PC-3 (cell line): ENCODE results near the gene SLC6A9.

Experiments used
- EZH2 ChIP-seq: fragments of 300-600 bp; sonication (generic); IDR thresholded peaks from one replicate; pipeline ENCODE4 v1.6.1; 2017; ENCODE audit warnings: antibody characterized with exemption, mild to moderate bottlenecking, low read length; ENCODE audit not compliant: unreplicated experiment
- TF ChIP-seq, protein P1 (sequence below): fragments of 300-600 bp; sonication (generic); conservative IDR thresholded peaks from 2 replicates; pipeline ENCODE4 v1.5.1; 2017; ENCODE audit warnings: antibody characterized with exemption, low read depth, mild to moderate bottlenecking, low read length

DNA sequence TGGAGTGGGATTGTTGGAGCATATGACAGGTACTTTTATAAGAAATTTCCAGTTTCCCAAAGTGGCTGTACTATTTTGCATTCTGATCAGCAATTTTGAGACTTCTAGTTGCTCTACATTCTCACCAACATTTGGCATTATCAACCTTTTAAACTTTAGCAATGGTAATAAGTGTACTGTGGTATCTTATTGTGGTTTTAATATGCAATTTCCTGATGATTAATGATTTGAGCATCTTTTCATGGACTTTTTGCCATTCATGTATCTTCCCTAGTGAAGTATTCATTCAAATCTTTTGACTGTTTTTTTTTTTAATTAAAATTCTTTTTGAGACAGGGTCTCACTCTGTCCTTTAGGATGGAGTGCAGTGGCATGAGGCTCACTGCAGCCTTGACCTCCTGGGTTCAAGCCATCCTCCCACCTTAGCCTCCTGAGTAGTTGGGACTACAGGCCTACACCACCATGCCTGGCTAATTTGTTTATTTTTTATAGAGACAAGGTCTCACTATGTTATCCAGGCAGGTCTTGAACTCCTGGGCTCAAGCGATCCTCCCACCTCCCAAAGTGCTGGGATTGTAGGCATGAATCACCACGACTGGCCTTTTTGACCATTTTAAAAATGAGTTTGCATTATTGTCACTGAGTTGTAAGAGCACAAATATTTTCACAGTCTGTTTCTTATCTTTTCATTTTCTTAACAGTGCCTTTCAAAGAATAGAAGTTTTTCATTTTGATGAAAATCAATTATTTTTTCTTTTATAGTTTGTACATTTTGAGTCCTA lies 7.8 kb upstream of the SLC6A9 start:
- TF ChIP-seq, protein P1, sequence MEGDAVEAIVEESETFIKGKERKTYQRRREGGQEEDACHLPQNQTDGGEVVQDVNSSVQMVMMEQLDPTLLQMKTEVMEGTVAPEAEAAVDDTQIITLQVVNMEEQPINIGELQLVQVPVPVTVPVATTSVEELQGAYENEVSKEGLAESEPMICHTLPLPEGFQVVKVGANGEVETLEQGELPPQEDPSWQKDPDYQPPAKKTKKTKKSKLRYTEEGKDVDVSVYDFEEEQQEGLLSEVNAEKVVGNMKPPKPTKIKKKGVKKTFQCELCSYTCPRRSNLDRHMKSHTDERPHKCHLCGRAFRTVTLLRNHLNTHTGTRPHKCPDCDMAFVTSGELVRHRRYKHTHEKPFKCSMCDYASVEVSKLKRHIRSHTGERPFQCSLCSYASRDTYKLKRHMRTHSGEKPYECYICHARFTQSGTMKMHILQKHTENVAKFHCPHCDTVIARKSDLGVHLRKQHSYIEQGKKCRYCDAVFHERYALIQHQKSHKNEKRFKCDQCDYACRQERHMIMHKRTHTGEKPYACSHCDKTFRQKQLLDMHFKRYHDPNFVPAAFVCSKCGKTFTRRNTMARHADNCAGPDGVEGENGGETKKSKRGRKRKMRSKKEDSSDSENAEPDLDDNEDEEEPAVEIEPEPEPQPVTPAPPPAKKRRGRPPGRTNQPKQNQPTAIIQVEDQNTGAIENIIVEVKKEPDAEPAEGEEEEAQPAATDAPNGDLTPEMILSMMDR: no peak
- no peak for TF ChIP-seq EZH2
